ENCODE data around the gene CYTH1. TPM values are rescaled to one million over a fixed set of nuclear protein-coding genes. Genes with fewer than 3 reads are reported as not detected.

CYTH1 gene
- total RNA-seq, 1 experiment from 2014 or later = 21.7 TPM

DNA sequence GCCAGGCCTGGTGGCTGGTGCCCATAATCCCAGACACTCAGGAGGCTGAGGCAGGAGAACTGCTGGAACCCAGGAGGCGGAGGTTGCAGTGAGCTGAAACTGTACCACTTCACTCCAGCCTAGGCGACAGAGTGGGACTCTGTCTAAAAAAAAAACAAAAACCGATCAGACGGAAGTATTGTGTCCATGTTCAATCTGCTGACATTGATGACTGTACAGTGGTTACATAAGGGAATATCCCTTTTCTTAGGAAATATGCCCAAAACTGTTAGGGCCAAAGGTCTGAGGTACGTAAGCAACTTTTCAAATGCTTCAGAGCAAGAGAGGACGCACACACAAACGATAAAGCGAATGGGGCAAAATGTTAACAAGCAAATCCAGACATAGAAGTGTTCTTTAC, 135.0 kb downstream of the CYTH1 start:
- DNase-seq (ENCODE audit: low spot score) = no peak
- in situ Hi-C loops (cut with HindIII; ENCODE audit: low sequenced_read_pairs) = no loop called here

GRCh38 chr17:78645421-78646295, 136.4 kb downstream of the CYTH1 start:
- DNase-seq (ENCODE audit: low spot score) = no peak
- in situ Hi-C loops (cut with HindIII; ENCODE audit: low sequenced_read_pairs) = no loop called here

GRCh38 chr17:78644931-78645351, 137.1 kb downstream of the CYTH1 start:
- no peak for DNase-seq (ENCODE audit: low spot score)

DNA sequence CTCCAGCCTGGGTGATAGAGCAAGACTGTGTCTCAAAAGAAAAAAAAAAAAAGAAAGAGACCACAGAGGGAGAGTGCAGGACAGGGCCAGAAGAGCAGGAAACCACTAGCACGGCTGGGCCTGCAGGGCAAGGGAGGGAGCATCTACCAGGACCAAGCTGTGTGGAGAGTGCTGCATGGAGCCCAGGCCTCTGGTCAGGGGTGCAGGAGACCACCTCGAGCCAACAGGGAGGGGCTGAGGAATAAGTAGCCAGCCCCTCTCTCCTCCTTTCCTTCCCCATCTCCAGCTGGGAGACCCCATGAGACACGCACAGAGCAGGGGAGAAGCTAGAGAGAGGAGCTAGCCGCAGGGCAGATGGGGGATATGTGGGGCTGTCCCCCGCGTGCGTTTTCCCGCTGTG, 137.8 kb downstream of the CYTH1 start:
- in situ Hi-C loops (cut with HindIII; ENCODE audit: low sequenced_read_pairs) = no loop called here
- DNase-seq (ENCODE audit: low spot score) = no peak

More at GRCh38 chr17:78644931-78645351, 137.1 kb downstream of the CYTH1 start:
- in situ Hi-C loops (cut with HindIII; ENCODE audit: low sequenced_read_pairs) = no loop called here

DNA sequence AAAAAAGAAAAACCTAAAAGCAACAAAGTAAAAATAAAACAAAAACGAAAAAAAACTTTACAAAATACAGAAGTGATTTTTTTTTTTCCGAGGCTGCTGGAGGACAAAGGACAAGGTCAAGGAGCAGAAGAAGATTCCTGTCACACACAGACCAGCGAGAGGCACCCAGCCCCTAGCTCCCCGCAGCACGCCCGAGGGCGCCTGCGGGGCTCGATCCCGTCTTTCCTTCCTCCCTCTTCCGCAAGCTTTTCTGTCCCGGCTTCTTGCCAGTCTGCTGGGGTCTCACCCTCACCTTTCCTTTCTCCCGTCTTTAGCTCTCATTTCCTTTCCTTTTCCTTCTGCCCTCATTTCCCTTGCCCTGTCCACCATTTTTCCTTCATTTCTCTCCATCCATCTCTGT, 138.7 kb downstream of the CYTH1 start:
- DNase-seq (ENCODE audit: low spot score) = no peak
- in situ Hi-C loops (cut with HindIII; ENCODE audit: low sequenced_read_pairs) = no loop called here

DNA sequence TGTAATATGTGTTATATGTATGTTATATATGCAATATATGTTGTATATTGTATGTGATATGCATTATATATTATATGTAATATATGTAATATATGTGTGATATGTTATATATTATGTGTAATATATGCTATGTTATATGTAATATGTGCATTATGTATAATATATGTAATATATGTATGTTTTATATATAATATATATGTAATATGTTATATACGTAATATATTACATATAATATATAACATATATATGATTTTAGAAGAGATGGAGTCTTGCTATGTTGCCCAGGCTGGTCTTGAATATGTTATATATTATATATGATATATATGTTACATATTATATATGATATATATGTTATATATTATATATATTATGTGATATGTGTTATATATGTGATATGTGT, 139.4 kb downstream of the CYTH1 start:
- no peak for DNase-seq (ENCODE audit: low spot score)
- in situ Hi-C loops (cut with HindIII; ENCODE audit: low sequenced_read_pairs) = no loop called here

DNA sequence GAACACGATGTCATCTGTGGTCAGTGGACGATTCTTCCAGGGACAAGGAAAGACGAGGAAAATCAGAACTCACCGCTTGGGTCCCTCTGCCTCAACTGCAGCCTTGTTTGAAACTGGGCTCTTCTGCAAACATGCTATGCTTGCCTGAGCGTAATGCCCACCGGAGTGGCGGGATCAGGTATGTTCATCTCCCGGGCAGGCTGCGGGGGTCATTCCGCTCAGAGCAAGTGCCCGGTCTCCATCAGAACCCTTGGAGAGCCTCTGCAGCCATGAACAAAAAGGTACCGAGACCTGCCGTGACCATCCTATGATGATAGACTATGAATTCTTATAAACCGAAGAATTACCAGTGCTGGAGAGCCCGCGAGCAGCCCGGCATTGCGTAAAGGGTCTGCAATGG, 140.4 kb downstream of the CYTH1 start:
- in situ Hi-C loops (cut with HindIII; ENCODE audit: low sequenced_read_pairs) = no loop called here
- no peak for DNase-seq (ENCODE audit: low spot score)

DNA sequence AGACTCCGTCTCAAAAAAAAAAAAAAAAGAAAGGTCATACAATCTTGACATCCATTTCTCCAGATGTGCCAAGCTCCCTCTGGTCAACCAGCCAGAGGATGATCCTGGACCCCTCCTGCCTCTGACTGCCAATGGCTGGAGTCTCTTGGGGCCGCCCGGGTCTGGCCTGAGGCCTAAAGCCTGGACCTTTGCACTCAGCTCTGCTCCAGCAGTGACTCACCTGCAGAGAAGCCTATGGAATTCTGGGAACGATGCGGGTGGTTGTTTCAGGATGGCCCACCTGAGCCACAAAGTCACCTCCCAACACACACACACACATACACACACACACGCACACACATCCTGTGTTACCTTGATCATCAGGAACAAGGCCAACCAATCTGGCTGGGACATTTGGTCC, 140.8 kb downstream of the CYTH1 start:
- no peak for DNase-seq (ENCODE audit: low spot score)
- in situ Hi-C loops (cut with HindIII; ENCODE audit: low sequenced_read_pairs) = no loop called here

DNA sequence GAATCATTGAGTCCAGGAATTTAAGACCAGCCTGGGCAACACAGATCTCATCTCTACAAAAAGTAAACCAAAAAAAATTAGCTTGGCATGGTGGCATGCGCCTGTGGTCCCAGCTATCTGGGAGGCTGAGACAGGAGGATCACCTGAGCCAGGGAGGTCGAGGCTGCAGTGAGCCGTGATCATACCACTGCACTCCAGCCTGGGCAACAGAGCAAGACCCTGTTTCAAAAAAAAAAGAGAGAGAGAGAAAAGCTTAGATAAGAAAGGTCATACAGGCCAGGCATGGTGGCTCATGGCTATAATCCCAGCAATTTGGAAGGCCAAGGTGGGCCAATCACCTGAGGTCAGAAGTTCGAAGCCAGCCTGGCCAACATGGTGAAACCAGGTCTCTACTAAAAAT, 141.4 kb downstream of the CYTH1 start:
- no peak for DNase-seq (ENCODE audit: low spot score)
- in situ Hi-C loops (cut with HindIII; ENCODE audit: low sequenced_read_pairs) = no loop called here

GRCh38 chr17:78637643-78638420, 144.2 kb downstream of the CYTH1 start:
- in situ Hi-C loops (cut with HindIII; ENCODE audit: low sequenced_read_pairs) = no loop called here

DNA sequence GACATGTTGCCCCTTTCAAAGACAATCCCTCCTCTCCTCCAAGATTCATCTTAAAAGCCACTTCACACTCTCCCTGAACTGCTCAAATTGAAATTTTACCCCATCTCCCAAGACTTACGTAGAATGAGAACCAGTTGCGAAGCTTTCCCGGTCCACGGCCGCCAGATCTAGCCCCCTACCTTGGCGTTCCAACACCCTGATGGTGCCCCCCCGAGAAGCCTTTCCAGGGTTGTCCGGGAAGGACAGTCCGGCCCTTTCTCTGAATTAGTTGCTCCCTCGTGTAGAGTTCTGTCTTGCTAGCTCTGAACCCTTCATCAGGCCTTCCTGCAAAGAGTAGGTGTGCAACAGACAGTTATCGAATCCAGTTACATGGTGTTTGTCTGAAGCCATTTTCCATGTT, 144.9 kb downstream of the CYTH1 start:
- in situ Hi-C loops (cut with HindIII; ENCODE audit: low sequenced_read_pairs) = no loop called here
- no peak for DNase-seq (ENCODE audit: low spot score)

More at GRCh38 chr17:78637643-78638420, 144.2 kb downstream of the CYTH1 start:
- DNase-seq (ENCODE audit: low spot score) = no peak

GRCh38 chr17:78634154-78634553, 147.9 kb downstream of the CYTH1 start:
- in situ Hi-C loops (cut with HindIII; ENCODE audit: low sequenced_read_pairs) = no loop called here

DNA sequence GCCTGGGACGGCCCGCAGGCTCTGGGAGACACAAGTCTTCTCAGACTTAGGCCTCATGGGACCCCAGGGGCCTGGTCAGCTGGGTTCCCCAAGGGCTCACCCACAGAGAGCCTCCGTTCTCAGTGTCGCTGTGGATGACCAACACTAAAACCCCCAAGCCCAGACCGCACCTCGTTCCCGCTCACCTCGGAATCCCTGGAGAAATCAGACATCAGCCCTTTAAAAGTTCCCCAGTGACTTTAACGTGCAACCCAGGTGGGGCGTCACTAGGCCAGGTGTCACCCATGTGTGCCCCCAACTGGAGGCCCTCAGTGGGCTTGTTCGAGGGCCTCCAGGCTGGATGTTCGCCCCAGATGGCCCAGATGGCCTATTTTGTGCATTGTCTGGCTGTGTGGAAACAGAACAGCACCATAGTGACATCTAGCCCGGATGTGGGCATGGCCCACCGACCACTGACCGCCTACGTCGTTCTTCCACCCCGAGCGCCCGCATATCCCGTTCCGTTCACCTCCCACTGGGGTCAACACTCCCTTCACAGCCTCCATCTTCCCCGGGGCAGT, 152.6 kb downstream of the CYTH1 start:
- in situ Hi-C loops (cut with HindIII; ENCODE audit: low sequenced_read_pairs) = no loop called here
- DNase-seq (ENCODE audit: low spot score) = no peak

More at GRCh38 chr17:78634154-78634553, 147.9 kb downstream of the CYTH1 start:
- DNase-seq (ENCODE audit: low spot score) = no peak

DNA sequence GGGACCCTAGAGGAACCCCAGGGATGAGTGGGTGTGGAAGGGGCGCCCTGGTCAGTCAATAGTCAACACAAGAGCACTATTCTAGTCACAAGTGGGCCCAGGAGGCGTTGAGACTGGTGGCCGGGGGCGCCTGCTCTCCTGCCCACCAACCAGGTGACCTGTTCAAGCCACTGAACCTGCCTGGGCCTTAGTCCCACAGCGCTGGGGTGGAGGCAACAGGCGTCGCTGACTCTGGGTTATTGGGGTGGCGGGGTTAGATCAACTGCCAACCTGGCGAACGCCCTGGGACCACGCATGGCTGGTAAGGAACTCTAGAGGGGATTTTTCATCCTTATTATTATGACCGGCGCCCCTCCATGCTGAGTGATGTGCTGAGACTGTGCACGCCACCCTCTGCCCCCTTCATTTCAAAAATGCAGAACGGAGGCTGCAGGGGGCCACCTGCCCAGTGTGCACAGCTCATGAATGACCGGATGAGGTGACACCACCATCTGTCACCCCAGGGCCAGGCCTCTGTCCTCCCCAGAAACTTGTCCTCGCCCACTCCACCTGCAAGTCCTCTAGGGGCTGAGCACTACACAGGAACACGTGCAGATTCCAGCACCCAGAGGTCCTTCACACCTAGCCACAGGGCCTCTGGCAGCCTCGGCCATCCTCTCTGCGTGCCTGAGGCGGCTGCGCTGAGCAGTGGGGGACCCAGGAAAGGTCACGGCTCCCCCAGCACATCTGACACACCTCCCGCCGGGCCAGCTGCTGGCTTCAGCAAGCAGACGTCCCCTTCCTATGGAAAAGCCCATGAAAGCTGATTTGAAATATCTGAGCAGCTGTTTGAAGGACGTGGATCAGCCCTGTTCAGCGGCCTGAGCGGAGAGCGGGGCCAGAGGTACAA, 153.3 kb downstream of the CYTH1 start:
- in situ Hi-C loops (cut with HindIII; ENCODE audit: low sequenced_read_pairs) = no loop called here
- DNase-seq (ENCODE audit: low spot score) = no peak

- in situ Hi-C loops (cut with HindIII; ENCODE audit: low sequenced_read_pairs) = no loop called here
- DNase-seq (ENCODE audit: low spot score) = no peak
Observed at GRCh38 chr17:78624324-78625151, 157.5 kb downstream of the CYTH1 start.
